HUES6 (cell line): Measurements from ENCODE around the gene ERGIC1.
"Not testable (repeated sequence)": the region's sequence is repeated elsewhere in the genome, so short reads cannot be mapped to it uniquely, and the experiment has no call there.

Experiments
- H3K27ac ChIP-seq: 2 replicates; pipeline ENCODE4 v1.7.0; 2013; ENCODE audit warnings: low read depth, mild to moderate bottlenecking, low read length, inconsistent platforms
- H3K27me3 ChIP-seq: 2 replicates; pipeline ENCODE4 v1.6.1; 2013; ENCODE audit warnings: low read length; ENCODE audit not compliant: control insufficient read depth, insufficient read depth
- H3K36me3 ChIP-seq: 2 replicates; pipeline ENCODE4 v1.6.1; 2013; ENCODE audit warnings: low read length; ENCODE audit not compliant: control insufficient read depth, insufficient read depth
- H3K4me1 ChIP-seq: 2 replicates; pipeline ENCODE4 v1.6.1; 2013; ENCODE audit warnings: low read length; ENCODE audit not compliant: control insufficient read depth, insufficient read depth
- H3K4me3 ChIP-seq: 2 replicates; pipeline ENCODE4 v1.5.1; 2013; ENCODE audit warnings: low read depth, low read length
- H3K9ac ChIP-seq: one replicate; pipeline ENCODE4 v1.6.1; 2013; ENCODE audit warnings: mild to moderate bottlenecking, low read length
- H3K9me3 ChIP-seq: 2 replicates; pipeline ENCODE4 v1.6.1; 2013; ENCODE audit warnings: low read depth, low read length; ENCODE audit not compliant: control insufficient read depth, insufficient read depth

The ERGIC1 gene

DNA sequence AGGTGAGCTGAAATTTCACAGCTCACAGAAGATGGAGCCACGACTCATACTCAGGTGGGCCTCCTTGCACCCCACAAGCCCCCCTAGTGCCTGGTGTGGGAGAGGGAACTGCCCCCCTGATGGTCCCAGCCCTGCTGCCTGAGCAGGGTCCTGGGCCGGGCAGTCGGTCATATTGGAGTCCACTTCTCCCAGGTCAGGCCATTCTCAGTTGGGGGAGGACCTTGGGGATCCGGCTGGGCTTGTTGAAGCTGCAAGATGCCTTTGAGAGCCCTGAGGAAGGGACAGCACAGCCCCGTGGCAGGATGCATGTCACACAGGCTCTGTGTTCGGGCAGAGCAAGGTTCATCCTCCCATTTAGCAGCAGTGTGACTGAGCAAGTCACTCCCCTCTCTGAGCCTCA is 56.6 kb downstream of the ERGIC1 start:
- Histone ChIP-seq H3K36me3 (peaks cover 42% of the 10 kb centered on the region), H3K27me3 (no peaks in the 10 kb centered on the region), H3K4me3 (no peak overlapping the region), H3K4me1 (no peaks in the 10 kb centered on the region; the same call in 1 of the 2 replicates), H3K27ac (no peak overlapping the region), H3K9ac (no peak overlapping the region), H3K9me3 (no peaks in the 10 kb centered on the region)

DNA sequence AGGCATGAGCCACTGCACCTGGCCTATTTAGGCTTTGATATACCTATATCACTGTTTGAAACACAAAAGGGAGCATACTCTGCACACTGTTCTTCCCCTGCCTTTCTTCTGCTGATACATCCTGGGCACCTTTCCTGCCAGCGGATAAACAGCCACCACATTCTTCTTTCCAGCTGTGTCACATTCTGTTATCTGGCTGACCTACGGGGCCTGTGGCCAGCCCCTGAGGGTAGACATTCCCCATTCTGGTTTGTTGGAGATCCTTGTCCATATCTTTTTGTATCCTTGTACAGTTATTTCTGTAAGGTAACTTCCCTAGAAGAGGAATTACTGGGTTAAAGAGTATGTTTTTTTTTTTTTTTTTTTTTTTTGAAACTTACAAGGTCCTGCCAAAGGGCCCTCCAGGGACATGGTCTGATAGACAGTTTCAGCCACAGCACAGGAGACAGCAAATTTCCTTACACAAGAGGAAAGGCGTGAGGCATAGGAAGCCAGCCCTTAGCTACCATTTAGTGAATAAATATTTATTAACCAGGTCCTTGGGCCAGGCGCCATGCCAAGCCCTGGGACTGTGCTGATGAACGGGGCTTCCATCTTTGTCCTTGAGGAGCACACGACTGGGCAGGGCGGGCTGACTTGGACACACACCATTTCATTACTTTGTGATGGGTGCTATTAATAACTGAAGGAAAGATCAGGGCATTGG is 57.8 kb downstream of the ERGIC1 start:
- H3K27ac ChIP-seq, result no peak overlapping the region
- no peak overlapping the region for H3K4me3 ChIP-seq
- no peak overlapping the region for H3K9ac ChIP-seq
- no peaks in the 10 kb centered on the region for H3K27me3 ChIP-seq
- peaks cover 43% of the 10 kb centered on the region for H3K36me3 ChIP-seq
- no peaks in the 10 kb centered on the region; the same call in 1 of the 2 replicates for H3K4me1 ChIP-seq
- H3K9me3 ChIP-seq, result no peaks in the 10 kb centered on the region

DNA sequence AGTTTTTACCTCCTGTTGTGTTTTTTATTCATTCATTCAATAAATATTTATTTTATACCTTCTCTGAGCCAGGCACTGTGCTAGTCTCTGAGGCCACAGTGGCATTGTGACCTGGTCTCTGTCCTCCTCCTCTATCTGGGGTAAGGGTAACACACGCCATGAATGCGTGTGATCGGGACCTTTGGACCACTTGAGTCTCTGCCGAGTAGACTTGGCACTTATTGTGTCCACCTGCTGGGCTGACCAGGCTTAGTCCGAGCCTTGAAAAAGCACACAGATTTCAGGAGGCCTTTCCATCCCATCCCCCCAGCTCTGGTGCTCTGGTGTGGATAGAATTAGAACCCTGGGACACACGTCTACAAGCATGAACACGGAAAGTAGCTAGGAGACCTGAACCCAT is 58.7 kb downstream of the ERGIC1 start:
- H3K27ac ChIP-seq, result no peak overlapping the region
- no peak overlapping the region for H3K9ac ChIP-seq
- H3K9me3 ChIP-seq, result no peaks in the 10 kb centered on the region
- H3K4me1 ChIP-seq, result no peaks in the 10 kb centered on the region
- no peak overlapping the region for H3K4me3 ChIP-seq
- peaks cover 47% of the 10 kb centered on the region for H3K36me3 ChIP-seq
- H3K27me3 ChIP-seq, result no peaks in the 10 kb centered on the region

DNA sequence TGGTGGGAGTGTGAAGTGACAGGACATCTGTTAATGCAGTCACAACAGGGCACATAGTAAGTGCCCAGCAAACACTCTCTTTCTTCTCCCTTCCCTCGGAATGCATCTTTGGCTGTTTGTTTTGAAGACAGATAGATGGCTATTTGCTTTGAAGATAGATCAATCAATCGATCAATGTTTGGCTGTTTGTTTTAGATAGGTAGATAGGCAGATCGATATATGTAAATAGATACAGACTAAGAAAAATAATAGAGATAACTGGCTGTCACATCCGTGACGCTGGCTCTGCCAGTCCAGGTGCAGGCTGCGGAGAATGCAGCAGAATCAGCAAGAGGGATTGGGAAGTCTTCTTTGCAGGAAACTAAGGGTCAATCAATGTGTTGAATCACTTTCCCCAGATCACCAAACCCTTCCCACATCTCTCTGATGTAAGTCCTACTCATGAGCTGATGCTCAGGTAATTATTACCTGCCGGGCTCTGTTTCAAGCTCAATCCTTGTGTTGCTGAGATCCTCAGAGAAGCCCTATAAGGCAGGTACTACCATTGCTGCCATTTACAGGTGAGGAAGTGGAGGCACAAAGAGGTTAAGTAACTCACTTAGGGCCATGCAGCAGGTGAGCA is 60.8 kb downstream of the ERGIC1 start:
- Histone ChIP-seq H3K4me1 (no peaks in the 10 kb centered on the region), H3K9ac (no peak overlapping the region), H3K27ac (no peak overlapping the region), H3K9me3 (no peaks in the 10 kb centered on the region), H3K36me3 (peaks cover 53% of the 10 kb centered on the region), H3K4me3 (no peak overlapping the region), H3K27me3 (no peaks in the 10 kb centered on the region)

DNA sequence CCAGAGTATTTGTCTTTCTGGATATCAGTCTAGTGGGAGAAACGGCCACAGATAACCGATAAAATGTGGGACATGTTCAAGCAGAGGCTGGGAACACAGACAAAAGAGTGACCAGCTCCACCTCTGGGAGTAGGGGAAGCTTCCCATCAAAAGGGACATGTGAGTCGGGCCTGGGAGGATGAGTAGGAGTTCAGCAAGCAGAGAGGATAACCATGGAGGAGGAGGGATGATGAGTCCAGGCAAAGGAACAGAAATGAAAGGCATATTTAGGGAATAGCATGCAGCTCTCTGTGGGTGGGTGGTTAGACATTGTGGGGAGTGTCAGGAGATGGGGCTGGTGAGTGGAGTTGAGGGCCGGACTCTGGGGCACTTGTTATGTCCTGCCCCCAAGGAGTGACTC is 61.5 kb downstream of the ERGIC1 start:
- Histone ChIP-seq H3K27ac (no peak overlapping the region), H3K4me3 (no peak overlapping the region), H3K36me3 (peaks cover 52% of the 10 kb centered on the region), H3K4me1 (no peaks in the 10 kb centered on the region), H3K27me3 (no peaks in the 10 kb centered on the region), H3K9ac (no peak overlapping the region), H3K9me3 (no peaks in the 10 kb centered on the region)

DNA sequence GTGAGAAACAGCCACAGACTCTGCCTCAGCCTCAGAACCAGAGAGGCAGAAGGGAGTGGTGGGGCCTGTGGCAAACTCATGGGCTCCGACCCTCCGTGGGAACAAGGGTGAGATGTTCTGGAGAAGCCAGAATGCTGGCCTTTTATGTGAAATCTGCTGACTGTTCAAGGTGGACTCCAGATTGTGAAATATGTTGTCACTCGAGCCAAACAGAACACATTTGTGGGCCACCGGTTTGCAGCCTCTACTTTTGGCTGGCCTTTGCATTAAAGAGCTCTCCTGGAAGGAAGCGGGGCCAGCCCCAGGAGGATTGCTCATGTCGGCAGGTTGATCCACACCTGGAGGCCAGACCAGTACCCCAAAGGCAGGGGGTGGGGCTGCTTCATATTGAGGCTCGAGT is 62.4 kb downstream of the ERGIC1 start:
- Histone ChIP-seq H3K36me3 (peaks cover 52% of the 10 kb centered on the region), H3K4me3 (no peak overlapping the region), H3K4me1 (no peaks in the 10 kb centered on the region), H3K27ac (no peak overlapping the region), H3K9ac (no peak overlapping the region), H3K9me3 (no peaks in the 10 kb centered on the region), H3K27me3 (no peaks in the 10 kb centered on the region)

DNA sequence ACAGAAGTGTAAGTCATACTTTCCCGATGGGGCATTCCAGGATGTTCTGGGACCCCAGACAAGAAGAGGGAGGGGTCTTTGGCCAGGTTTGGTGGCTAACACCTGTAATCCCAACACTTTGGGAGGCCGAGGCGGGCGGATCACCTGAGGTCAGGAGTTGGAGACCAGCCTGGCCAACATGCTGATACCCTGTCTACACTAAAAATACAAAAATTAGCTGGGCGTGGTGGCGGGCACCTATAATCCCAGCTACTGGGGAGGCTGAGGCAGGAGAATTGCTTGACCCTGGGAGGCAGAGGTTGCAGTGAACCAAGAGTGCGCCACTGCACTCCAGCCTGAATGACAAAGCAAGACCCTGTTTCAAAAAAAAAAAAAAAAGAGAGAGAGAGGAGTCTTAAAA is 63.0 kb downstream of the ERGIC1 start:
- H3K9me3 ChIP-seq, H3K27me3 ChIP-seq, H3K9ac ChIP-seq, H3K4me1 ChIP-seq, H3K27ac ChIP-seq, H3K4me3 ChIP-seq: not testable (repeated sequence)
- peaks cover 57% of the 10 kb centered on the region for H3K36me3 ChIP-seq

DNA sequence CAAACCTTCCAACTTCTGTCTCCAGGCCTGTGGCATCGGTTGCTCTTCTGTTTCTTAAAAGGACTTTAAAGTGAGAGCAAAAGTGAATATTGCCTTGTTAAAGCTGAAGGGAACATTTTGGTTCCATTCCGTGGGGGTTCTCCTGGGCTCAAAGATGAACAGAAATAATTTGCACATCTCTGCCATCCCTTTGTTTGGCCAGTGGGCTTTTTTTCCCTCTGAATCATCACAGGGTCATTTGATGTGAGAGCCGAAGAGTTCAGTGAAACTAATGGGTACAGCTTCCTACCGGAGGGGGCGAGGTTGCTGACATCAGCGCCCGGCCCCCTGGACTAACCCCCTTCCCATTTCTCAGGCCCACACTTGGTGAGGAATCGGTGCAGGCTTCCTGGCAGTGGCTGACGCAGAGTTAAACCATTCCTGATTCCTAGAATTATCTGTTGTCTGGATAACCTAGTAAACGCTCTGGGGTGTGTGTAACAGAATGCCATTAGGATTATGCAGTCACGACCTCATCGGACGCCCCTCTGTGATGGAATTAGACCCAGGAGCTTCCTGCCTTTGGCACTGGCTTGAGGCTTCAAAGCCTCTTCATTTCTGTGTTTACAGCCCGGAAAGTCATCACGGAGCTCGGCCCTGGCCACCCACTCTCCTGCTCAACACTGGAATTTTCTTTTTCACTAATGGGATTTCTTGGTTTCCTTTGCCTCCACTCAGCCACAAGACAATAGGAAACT is 63.6 kb downstream of the ERGIC1 start:
- Histone ChIP-seq H3K9ac (no peak overlapping the region), H3K4me1 (no peaks in the 10 kb centered on the region; the same call in 1 of the 2 replicates), H3K4me3 (no peak overlapping the region), H3K27ac (no peak overlapping the region), H3K27me3 (no peaks in the 10 kb centered on the region), H3K9me3 (no peaks in the 10 kb centered on the region), H3K36me3 (peaks cover 56% of the 10 kb centered on the region)

DNA sequence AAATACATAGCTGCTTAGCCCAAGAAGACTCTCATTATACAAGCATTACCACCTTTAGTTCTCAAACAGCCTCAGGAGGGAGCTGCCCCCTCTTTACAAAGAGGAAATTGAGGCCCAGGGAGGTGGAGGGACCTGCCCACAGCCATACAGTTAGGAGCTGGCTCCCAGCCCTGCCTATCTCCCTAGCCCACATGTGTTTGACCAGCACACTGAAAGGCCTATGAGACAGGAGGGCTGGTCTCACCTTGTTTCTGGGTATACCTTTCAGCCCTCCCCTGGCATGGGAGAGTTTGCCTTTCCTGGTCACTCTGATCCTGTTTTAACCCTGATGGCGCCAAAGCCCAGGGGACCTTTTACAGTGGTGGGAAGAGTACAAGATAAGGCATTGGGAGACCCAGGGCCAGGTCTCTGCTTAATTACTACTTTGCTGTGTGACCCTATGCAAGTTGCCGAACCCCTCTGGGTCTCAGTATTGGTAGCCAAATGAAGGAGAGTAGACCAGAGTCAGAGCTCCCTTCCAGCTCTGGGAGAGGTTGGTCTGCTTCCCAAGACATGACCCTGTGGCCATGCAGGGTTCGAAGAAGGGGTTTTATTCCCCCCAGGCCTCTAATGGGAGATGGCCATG is 64.3 kb downstream of the ERGIC1 start:
- Histone ChIP-seq H3K9me3 (no peaks in the 10 kb centered on the region), H3K27ac (no peak overlapping the region), H3K4me1 (no peaks in the 10 kb centered on the region; the same call in 1 of the 2 replicates), H3K27me3 (no peaks in the 10 kb centered on the region), H3K4me3 (no peak overlapping the region), H3K9ac (no peak overlapping the region), H3K36me3 (peaks cover 52% of the 10 kb centered on the region)

DNA sequence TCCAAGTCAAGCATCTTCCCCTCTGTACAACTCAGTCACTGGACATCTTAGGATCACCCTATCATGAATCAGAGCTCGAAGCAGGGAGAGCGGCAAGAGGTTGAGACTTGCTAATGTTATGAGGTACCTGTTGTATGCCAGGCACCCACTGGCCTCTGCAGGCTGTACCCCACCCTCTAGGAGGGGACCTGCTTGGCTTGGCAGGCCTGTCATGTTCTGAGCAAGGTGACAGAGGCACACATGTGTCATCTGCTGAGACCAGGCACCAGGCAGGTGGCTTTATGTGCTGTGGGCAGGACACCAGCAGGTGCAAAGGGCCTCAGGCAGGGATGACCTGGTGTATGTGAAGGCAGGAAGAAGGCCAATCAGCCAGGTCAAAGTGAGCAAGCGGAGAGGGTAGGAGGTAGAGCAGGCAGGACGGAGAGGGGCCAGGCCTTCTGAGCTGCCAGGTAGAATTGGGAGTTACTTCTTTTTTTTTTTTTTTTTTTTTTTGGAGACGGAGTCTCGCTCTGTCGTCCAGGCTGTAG is 64.9 kb downstream of the ERGIC1 start:
- no peak overlapping the region for H3K27ac ChIP-seq
- H3K9me3 ChIP-seq, result no peaks in the 10 kb centered on the region
- peaks cover 54% of the 10 kb centered on the region for H3K36me3 ChIP-seq
- H3K4me1 ChIP-seq, result peaks cover 2% of the 10 kb centered on the region; the same call in 1 of the 2 replicates
- no peak overlapping the region for H3K9ac ChIP-seq
- no peaks in the 10 kb centered on the region for H3K27me3 ChIP-seq
- no peak overlapping the region for H3K4me3 ChIP-seq
